NCI-H2196 treated with DMSO at 0.1 percent for 48 hours (cell line): ENCODE measurements around the gene SPDYE3.
"Not testable (repeated sequence)": the region's sequence is repeated elsewhere in the genome, so short reads cannot be mapped to it uniquely, and the experiment has no call there.

Experiments used
- DNase-seq: peaks from one replicate; lab custom pipeline; 2025; ENCODE audit not compliant: unreplicated experiment; lab: John Stamatoyannopoulos, UW

The SPDYE3 gene

DNA sequence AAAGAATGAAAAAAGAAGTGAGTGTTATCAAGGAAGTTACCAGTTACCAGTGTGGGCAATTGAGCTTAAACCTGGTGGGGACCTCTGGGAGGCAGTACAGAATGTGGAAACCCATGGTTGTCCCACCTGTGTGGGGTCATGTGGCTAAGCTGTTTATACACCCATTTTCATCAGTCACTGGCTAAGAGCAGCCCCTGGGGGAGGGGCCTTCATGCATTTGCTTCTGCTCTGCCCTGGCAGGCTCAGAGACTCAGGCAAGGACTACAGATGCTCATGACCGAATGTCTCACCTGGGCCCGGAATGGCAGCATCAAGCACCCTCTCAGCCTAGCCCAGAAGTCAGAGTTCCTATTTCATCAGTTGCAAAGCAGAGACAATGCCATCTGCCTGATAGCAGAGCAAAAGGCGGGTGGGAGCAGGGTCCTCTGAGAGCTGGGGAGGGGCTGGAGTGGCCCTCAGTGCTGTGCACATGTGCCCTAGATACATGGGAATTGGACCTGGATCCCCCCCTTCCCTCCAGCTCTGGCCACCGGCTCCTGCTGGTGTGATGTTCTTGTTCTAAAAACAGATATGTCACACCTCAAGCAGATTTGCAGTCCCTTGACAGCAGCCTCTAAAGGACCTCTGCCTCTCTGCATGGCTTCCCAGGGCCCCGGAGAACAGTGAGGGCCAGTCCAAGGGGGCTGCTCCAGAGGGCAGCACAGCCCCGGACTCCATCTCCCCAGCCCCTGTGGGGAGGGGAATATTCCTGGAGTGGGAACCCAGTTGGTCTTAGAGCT, 20.1 kb upstream of the SPDYE3 start:
- not testable (repeated sequence) for DNase-seq

GRCh38 chr7:100288258-100288657, 19.2 kb upstream of the SPDYE3 start:
- not testable (repeated sequence) for DNase-seq

- DNase-seq, result not testable (repeated sequence)
Observed at GRCh38 chr7:100292162-100292561, 15.3 kb upstream of the SPDYE3 start.

GRCh38 chr7:100295269-100295668, 12.2 kb upstream of the SPDYE3 start:
- not testable (repeated sequence) for DNase-seq

GRCh38 chr7:100297852-100298631, 9.5 kb upstream of the SPDYE3 start:
- DNase-seq, result not testable (repeated sequence)

DNA sequence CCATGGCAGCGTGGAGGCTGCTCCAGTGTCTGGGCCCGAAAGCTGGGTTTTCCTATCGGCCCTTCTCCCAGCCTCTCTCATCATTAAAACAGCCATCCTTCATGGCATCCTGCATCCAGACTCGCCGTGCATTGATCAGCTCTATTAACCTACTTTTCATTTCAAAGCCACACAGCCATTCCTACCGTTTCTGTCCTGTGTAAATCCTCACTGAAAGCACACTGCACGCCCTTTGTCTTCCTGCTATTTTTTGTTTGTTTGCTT, 8.9 kb upstream of the SPDYE3 start:
- DNase-seq, result not testable (repeated sequence)

DNA sequence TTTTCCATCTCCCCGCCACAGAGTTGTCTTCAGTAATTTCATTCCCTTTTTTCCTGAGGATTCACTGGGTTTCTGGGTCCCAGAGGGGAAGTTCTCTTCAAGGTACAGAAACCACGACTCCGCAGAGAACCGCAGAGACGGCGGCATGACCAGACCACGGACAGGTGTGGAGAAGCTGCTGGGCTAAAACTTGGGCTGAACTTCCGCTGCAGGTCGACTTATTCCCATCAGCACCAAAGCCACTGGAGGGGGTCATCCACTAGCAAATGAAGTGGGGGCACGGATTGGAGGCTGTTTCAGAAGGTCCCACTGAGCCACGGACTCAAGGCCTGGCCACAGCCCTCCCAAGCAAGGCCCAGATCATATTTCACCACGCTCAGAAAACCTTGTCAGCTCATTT, 3.0 kb upstream of the SPDYE3 start:
- not testable (repeated sequence) for DNase-seq

DNA sequence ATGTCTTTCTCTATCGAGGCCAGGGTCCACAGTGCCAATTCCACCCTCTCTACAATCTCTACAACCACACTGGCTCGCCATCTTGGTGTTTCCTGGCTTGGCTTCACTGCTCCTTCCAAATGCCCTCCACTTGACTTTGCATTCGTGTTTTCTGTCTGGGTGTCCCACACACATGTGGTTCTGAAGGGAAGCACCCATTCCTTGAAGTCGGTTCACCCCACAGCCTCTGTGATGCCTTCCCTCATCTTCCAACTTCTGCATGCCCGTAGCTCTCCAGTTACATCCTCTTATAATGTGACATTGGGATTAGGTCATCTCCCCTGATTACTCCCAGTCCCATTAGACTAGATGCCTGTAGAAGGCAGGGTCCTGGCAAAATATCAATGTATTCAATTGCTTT, 10.8 kb downstream of the SPDYE3 start:
- DNase-seq, result not testable (repeated sequence)

GRCh38 chr7:100321648-100322047, 14.1 kb downstream of the SPDYE3 start:
- DNase-seq, result not testable (repeated sequence)

DNA sequence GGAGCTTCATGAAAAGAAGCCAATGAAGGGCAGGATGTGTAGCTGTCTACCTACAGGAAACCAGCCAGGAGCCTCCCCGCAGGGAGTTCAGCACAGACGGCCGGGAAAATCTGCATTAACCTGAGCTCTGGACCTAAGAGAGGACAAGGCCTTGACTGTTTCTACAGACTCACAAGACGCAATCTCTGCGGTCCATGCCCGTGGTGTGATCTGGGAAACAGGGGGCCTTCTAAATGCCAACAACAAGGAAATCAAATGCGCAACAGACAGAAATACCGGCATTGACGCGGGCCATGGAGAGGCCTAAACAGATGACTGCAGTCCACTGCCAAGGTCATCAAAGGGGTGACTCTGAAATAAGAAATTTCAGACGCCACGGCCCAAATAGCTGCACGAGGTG, 16.7 kb downstream of the SPDYE3 start:
- DNase-seq, result not testable (repeated sequence)

GRCh38 chr7:100325671-100326070, 18.2 kb downstream of the SPDYE3 start:
- DNase-seq, result not testable (repeated sequence)

DNA sequence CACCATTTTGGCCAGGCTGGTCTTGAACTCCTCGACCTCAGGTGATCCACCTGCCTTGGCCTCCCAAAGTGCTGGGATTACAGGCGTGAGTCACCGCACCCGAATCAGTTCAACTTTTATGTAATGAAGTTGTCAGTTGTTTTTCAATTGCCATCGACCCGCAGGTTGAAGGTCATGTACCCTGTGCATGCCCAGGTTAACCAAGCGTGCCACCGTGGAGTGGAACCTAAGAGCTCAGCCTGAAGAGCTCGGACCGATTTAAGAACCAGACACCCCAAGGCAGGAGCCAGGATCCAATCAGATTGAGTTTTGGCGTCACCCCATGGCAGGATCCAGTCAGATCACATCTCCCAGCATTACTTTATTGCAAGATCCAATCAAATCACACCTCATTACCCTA, 19.4 kb downstream of the SPDYE3 start:
- not testable (repeated sequence) for DNase-seq

- DNase-seq, result peak; percentile 80
Observed at GRCh38 chr7:100335566-100336466, 28.3 kb downstream of the SPDYE3 start.

- DNase-seq, result not testable (repeated sequence)
Observed at GRCh38 chr7:100338083-100338696, 30.7 kb downstream of the SPDYE3 start.

DNA sequence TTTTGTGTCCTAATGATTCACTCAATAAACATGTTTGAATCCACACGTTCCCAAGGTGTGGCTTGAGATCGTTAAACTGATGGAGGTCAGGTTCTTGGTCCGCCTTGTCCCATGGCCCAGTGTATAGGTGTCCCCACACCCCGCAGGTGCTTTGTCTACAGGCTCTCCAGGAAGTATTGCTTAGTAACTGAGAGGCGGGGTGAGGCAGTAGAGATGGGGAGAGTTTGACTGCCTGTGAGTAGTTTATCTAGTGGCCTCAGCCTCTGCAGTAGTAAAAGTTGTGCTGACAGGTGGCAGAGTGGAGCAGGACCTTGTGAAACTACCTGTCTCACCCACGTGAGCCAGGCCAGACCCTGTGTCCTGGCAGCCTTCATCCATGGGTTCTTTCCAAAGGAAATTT, 33.8 kb downstream of the SPDYE3 start:
- not testable (repeated sequence) for DNase-seq

DNA sequence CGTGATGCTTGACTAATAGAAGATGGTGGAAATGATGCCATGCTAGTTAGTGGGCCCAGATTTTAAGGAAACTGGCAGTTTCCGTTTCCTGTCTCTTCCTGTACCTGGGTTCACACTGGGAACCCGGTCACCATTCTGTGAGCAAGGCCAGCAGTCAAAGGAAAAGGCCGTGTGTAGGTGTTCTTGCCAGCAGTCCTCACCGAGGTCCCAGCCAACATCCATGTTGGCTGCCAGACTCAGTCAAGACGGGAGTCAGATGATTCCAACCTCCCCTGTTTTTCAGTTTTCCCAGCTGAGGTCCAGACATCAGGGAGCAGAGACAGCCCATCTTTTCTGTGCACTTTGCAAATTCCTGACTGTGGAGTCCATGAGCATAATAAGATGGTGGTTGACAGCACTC, 35.3 kb downstream of the SPDYE3 start:
- DNase-seq, result no peak

DNA sequence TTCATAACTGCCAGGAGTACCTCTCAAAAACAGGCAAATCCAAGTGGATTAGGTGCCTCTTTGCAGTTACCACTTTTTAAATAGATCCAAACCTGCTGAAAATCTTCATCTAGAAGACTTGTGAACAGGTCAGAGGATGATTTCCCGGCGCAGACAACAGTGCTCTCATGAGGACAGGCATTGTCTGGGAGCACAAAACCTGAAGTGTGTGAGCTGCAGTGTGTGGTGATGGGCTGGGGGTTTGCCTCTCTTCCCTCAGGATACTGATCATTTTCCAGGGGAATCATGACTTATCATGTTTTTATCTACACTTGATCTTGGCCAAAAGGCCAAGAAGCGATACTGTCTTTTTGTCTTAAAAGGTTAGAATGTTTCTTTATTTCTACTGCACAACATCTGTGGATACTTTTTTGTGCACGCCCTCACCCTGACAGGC, 36.6 kb downstream of the SPDYE3 start:
- not testable (repeated sequence) for DNase-seq

- not testable (repeated sequence) for DNase-seq
Observed at GRCh38 chr7:100344560-100345287, 37.2 kb downstream of the SPDYE3 start.

- peak; percentile 28 for DNase-seq
Observed at GRCh38 chr7:100345288-100345672, 37.8 kb downstream of the SPDYE3 start.

- DNase-seq, result no peak
Observed at GRCh38 chr7:100346921-100347320, 39.4 kb downstream of the SPDYE3 start.
